HG03025 (cell line): ENCODE data around the gene NSDHL.
"Not testable (repeated sequence)": the region's sequence is repeated elsewhere in the genome, so short reads cannot be mapped to it uniquely, and the experiment has no call there.

Experiments used
- ATAC-seq: cut with Tn5 transposase; IDR thresholded peaks from one replicate; pipeline ENCODE4 v1.9.1; 2021; ENCODE audit warnings: mild to moderate bottlenecking, moderate library complexity; ENCODE audit not compliant: unreplicated experiment, low FRiP score

NSDHL gene

GRCh38 chrX:152910018-152910417 lies 79.2 kb downstream of the NSDHL start:
- not testable (repeated sequence) for ATAC-seq

DNA sequence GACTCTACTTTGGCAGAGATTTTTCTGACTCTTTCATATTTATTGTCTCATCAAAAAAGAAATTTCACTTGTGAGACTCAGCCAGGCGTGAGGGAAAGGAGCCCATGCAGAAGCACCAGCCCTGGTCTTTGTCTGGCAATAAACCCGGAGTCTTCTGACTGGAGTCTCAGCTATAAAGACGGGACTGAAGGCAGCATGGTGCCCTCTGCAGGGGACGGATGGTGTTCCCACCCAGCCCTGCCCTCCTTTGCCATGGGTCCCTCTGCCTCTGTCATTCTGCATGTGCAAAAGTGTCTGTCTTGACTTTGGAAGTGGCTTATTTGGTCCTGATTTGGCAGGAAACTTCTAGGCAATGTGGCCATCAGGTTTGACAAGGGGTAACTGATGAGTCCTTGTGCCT lies 81.2 kb downstream of the NSDHL start:
- no peak for ATAC-seq

- ATAC-seq = no peak
Observed at GRCh38 chrX:152912641-152913040, 81.8 kb downstream of the NSDHL start.

DNA sequence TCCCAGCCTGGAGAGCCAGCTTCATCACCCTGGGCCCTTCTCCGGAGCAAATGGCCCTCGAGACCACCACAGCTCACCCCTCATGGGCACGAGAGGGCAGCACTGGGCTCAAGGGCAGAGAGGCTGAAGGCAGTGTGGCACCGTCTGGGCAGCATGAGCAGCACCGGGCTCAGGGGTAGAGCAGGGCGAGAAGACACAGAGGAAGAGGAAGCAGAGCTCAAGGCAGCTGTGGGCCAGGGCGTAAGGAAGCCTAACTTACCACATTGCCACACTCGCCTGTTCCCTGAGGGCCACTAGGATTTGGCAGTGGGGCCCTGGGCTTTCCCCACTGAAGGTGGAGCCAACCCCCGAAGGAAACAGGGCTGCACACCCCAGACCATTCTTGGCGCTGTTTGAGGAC lies 82.5 kb downstream of the NSDHL start:
- no peak for ATAC-seq

- ATAC-seq = no peak
Observed at GRCh38 chrX:152913910-152914309, 83.0 kb downstream of the NSDHL start.

GRCh38 chrX:152915541-152916241 lies 84.8 kb downstream of the NSDHL start:
- ATAC-seq = peak; percentile 73

DNA sequence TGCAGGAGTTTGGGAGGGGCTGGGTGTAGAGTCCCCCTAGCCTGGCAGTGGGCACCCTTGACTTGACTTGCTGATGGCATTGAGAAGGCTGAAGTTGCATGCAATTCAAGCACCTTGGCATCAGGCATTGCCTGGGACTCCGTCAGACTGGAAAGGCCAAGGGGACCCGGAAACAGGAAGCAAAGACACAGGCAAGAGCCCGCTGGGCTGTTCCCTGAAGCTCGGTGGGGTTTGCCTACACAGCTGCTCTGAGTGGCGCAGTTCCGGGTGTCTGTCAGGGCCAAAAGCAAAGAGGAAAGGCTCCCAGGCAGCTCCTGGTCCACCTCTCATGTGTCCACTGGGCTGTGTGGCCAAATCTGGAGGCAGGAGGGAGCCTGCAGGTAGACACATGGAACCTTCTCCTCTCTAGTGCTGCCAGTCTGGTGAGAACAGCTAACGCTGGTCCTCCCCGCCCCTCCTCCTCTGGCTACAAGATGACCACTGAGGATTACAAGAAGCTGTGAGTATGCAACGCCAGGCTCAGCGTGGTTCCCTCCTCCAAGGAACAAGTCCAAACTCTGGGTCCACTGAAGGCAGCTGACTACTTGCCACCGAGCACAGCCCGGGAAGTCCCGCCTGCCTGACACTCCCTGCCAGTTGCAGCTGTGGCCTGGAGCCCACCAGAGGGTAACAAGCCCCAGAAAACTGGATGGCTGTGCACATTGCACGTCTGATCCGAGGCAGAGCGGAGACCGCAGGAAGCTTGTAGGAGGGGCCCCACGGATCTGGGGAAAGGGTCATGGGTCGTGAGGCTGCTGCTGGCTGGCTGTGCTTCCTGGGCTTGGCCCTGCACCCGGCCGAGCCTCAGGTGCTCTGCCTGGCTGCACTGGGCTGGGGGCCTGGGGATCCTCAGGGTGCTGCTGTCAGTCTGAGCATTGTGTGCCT lies 87.1 kb downstream of the NSDHL start:
- ATAC-seq = peak; percentile 43

GRCh38 chrX:152918707-152919106 lies 87.8 kb downstream of the NSDHL start:
- ATAC-seq = no peak
